Non-pigmented ciliary epithelial cell (primary cell): ENCODE data around the gene ERC2.
"Not testable (repeated sequence)": the region's sequence is repeated elsewhere in the genome, so short reads cannot be mapped to it uniquely, and the experiment has no call there.

ENCODE experiments used
- DNase-seq: peaks from one replicate; pipeline ENCODE4 v3.0.0-alpha.2; 2010; ENCODE audit warnings: low read depth

ERC2 gene

GRCh38 chr3:56119575-56120349, 348.5 kb downstream of the ERC2 start:
- no peak for DNase-seq

- DNase-seq = no peak
Observed at GRCh38 chr3:56118968-56119367, 349.3 kb downstream of the ERC2 start.

GRCh38 chr3:56115698-56116097, 352.6 kb downstream of the ERC2 start:
- no peak for DNase-seq

GRCh38 chr3:56115199-56115598, 353.1 kb downstream of the ERC2 start:
- no peak for DNase-seq

GRCh38 chr3:56113908-56114307, 354.4 kb downstream of the ERC2 start:
- DNase-seq = no peak

GRCh38 chr3:56113231-56113630, 355.0 kb downstream of the ERC2 start:
- no peak for DNase-seq

GRCh38 chr3:56111606-56112304, 356.5 kb downstream of the ERC2 start:
- DNase-seq = no peak

GRCh38 chr3:56110886-56111285, 357.4 kb downstream of the ERC2 start:
- DNase-seq = no peak

GRCh38 chr3:56107157-56107556, 361.1 kb downstream of the ERC2 start:
- DNase-seq = no peak

- no peak for DNase-seq
Observed at GRCh38 chr3:56102032-56102431, 366.2 kb downstream of the ERC2 start.

GRCh38 chr3:56101576-56101975, 366.7 kb downstream of the ERC2 start:
- DNase-seq = no peak

- no peak for DNase-seq
Observed at GRCh38 chr3:56096999-56097398, 371.3 kb downstream of the ERC2 start.

GRCh38 chr3:56094170-56094569, 374.1 kb downstream of the ERC2 start:
- no peak for DNase-seq

GRCh38 chr3:56089739-56090138, 378.5 kb downstream of the ERC2 start:
- no peak for DNase-seq

GRCh38 chr3:56087451-56088053, 380.7 kb downstream of the ERC2 start:
- DNase-seq = no peak

GRCh38 chr3:56086355-56086754, 381.9 kb downstream of the ERC2 start:
- peak; percentile 10 for DNase-seq

- DNase-seq = no peak
Observed at GRCh38 chr3:56081246-56081645, 387.0 kb downstream of the ERC2 start.

- DNase-seq = no peak
Observed at GRCh38 chr3:56076746-56077145, 391.5 kb downstream of the ERC2 start.

GRCh38 chr3:56075089-56075488, 393.2 kb downstream of the ERC2 start:
- no peak for DNase-seq

GRCh38 chr3:56069766-56070165, 398.5 kb downstream of the ERC2 start:
- no peak for DNase-seq

- not testable (repeated sequence) for DNase-seq
Observed at GRCh38 chr3:56066405-56066804, 401.9 kb downstream of the ERC2 start.

GRCh38 chr3:56064684-56065083, 403.6 kb downstream of the ERC2 start:
- no peak for DNase-seq

GRCh38 chr3:56061279-56061626, 407.0 kb downstream of the ERC2 start:
- DNase-seq = no peak
